AG09309 (cell line): Measurements from ENCODE around the gene OR8B2.

ENCODE experiments used
- DNase-seq: peaks from one replicate; pipeline ENCODE4 v3.0.0-alpha.2; 2010; ENCODE audit warnings: low read depth
- H3K4me3 ChIP-seq: 2 replicates; pipeline ENCODE4 v1.5.1; 2011; ENCODE audit warnings: mild to moderate bottlenecking, low read depth, low read length, moderate library complexity; ENCODE audit not compliant: control insufficient read depth
- CTCF ChIP-seq: IDR thresholded peaks from 2 replicates; pipeline ENCODE4 v1.5.1; 2011; ENCODE audit warnings: mild to moderate bottlenecking, low read depth, low read length, inconsistent platforms; ENCODE audit not compliant: insufficient read depth, control insufficient read depth; ENCODE audit errors: missing control alignments

OR8B2 gene, protein sequence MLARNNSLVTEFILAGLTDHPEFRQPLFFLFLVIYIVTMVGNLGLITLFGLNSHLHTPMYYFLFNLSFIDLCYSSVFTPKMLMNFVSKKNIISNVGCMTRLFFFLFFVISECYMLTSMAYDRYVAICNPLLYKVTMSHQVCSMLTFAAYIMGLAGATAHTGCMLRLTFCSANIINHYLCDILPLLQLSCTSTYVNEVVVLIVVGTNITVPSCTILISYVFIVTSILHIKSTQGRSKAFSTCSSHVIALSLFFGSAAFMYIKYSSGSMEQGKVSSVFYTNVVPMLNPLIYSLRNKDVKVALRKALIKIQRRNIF

GRCh38 chr11:124384399-124384798 lies at the start of gene OR8B2:
Gene OR8B2 (minus strand): TSS chr11:124384499. CDS start chr11:124383343, 1,156 bp downstream.
- no peak within 1 kb of the TSS for H3K4me3 ChIP-seq
- TF ChIP-seq CTCF: no peak
- DNase-seq: no peak

DNA sequence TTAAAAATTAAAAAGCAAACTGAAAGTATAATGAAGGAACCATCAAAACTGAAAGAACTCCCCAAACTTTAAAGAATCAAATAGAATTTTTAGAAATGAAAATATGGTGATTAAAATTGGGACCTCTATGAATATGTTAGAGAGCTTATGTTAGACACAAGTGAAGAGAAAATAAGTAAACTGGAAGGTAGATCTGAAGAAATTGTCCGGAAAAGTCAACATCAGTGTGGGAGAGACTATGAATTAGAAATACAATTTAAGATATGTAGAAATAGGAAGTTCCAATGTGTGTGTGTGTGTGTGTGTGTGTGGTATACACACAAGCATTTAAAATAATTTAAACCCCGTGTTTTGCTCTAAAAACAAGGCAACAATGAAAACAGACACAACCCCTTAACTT lies 45.3 kb upstream of the OR8B2 start:
- no peak for DNase-seq
- H3K4me3 ChIP-seq: no peak overlapping the region
- TF ChIP-seq CTCF: no peak

DNA sequence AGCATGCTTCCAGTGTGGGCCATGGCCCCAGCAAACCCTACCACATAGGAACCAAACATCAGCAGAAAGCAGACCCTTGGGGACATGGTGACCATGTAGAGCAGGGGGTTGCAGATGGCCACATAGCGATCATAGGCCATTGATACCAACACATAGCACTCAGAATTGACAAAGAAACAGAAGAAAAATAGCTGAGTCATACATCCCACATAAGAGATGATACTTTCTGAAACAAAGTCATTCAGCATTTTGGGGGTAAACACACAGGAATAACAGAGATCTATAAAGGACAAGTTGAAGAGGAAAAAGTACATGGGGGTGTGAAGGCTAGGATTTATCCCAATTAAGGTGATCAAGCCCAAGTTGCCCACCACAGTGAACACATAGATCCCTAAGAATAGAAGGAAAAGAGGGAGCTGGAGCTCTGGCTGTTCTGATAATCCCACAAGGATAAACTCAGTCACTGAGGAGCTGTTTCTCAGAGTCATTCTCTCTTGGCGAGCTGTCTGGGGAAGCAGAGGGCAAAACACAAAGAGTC lies 40.2 kb upstream of the OR8B2 start, which contains the start of gene OR8B4:
Gene OR8B4 (minus strand): TSS at position 488 of the 538 bp plus-strand sequence. CDS start 0 bp downstream, at position 488.
- no peak for DNase-seq
- no peak for TF ChIP-seq CTCF
- no peak within 1 kb of the TSS for H3K4me3 ChIP-seq

DNA sequence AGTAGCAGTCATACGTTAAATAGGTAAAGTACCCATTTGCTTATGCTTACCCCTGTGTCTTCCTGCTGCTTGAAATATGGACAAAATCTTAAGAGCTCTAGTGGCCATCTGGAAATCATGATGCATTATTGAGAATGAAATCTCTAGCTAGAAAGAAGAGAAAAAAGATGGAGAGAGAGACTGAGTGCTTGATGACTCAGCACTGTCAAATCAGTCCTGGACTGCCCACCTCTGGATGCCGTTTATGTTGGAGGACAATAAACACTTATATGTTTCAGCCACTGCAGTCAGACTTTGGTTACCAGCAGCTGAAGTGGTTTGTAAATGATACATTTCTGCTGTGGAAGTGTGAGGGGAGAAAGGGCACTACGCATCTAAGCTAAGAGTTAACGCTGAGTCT lies 36.7 kb upstream of the OR8B2 start:
- no peak for TF ChIP-seq CTCF
- H3K4me3 ChIP-seq: no peak overlapping the region
- DNase-seq: no peak

DNA sequence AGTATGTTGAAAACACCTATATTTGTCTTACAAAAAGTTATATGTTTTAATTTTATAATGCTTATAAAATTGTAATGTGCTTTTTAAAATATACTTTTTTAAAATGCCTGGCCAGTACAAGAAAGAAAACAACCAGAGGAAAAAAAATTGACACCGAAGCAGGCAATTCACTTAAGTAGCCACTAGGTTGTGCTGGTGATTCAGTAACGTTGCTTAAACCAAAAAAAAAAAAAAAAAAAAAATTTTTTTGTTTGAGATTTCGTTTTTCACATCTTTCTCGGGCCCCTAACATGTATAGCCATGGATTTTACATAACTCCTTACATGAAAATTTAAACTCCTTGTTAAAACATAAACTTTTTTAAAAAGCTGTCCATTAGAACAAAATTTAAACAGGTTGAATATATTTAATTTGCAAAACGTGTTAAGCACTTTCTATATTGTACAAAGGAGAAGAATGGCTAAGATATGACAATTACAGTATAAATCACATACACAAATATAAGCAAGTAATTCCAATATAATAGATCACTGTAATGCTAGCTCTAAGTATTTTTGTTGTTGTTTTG lies 31.1 kb upstream of the OR8B2 start:
- TF ChIP-seq CTCF: peak; percentile 61
- no peak overlapping the region for H3K4me3 ChIP-seq
- DNase-seq: peak; percentile 20

- no peak overlapping the region for H3K4me3 ChIP-seq
- no peak for TF ChIP-seq CTCF
- DNase-seq: no peak
These were observed 25.6 kb upstream of the OR8B2 start for GRCh38 chr11:124409906-124410305.
